GM21717 (cell line): Measurements from ENCODE around the gene KRT81.
"Not testable (repeated sequence)": the region's sequence is repeated elsewhere in the genome, so short reads cannot be mapped to it uniquely, and the experiment has no call there.

Source experiments
- ATAC-seq: cut with Tn5 transposase; IDR thresholded peaks from one replicate; pipeline ENCODE4 v1.9.1; 2021; ENCODE audit warnings: mild to moderate bottlenecking, moderate library complexity; ENCODE audit not compliant: unreplicated experiment

Gene KRT81

DNA sequence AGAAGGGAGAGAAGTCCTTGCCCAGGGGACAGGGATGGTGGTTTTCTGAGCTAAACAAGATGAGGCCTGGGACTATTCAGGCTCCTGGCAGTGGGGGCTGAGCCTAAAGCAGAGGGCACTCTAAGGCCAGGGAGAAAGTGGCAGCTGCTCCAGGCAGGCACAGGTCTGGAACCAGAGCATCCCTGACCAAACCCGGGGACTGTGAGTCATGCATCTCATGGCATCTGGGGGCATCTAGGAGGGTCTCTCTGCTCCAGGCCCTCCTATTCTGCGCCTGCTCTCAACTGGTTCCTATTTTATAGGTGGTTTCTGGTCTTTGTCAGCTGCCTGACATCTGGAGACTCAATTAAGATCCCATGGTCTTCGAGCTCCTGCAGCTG lies 46.7 kb downstream of the KRT81 start:
- peak; percentile 5 for ATAC-seq

- ATAC-seq: peak; percentile 90
Measured at GRCh38 chr12:52243856-52244614, 47.3 kb downstream of the KRT81 start.

DNA sequence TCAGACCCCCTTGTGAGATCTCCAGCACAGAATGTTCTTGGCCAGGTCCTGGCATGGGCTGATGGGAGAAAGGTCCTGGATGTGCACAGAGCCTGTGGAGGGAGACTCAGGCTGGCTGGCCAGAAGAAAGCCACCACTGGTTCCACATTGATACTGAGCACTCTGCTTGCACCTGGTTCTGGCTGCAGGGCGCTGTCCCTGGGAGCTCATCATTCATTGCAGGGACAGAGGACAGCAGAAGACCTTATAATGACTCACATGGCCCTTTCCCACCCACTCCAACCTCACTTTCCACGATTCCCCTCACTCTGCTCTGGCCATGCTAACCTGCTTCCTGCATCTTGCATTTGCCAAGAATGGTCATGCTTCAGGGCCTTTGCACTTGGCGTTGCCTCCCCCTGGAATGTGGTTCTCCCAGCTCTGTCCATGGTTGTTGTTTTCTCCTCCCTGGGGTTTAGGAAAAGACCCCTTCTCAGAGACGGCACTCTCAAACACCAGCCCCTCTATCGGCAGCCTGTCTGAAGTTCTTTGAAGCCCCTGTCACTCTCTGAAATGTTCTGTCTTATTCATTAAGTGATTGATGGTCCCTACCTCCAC lies 48.0 kb downstream of the KRT81 start:
- no peak for ATAC-seq

DNA sequence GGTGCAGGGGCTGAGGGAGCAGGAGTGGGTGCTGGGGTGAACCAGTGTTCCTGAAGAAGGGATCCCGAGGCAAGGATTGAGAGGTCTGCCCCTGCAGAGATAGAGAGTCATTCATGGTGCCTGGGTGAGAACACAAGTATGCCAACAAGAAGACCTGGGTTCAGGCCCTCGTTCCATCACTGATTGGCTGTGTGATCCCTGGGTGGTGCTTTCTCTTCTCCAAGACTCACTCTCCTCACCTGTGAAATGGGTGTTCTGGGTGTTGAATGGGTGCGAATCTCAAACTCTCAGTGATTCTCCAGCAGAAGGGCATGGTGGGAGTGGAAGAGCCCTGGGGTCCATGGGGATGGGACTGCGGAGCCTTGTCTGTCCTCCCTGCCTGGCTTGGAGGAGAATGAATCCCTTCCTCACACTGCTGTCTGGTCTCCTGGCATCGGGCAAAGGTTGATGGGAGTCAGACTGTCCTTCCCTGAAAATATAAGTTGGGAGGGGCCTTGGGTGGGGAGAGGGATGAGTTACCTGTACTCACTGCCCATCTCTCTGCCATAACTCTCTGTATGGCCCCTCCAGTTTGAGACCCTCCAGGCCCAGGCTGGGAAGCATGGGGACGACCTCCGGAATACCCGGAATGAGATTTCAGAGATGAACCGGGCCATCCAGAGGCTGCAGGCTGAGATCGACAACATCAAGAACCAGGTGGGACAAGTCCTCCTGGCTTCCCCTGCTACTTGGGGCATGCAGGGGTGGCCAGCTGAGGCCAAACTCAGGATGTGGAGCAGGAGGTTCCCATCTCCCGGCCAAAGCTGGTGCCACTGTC lies 48.7 kb downstream of the KRT81 start:
- no peak for ATAC-seq

- no peak for ATAC-seq
Measured at GRCh38 chr12:52241205-52241842, 50.0 kb downstream of the KRT81 start.

GRCh38 chr12:52240247-52240646 lies 51.1 kb downstream of the KRT81 start:
- not testable (repeated sequence) for ATAC-seq

DNA sequence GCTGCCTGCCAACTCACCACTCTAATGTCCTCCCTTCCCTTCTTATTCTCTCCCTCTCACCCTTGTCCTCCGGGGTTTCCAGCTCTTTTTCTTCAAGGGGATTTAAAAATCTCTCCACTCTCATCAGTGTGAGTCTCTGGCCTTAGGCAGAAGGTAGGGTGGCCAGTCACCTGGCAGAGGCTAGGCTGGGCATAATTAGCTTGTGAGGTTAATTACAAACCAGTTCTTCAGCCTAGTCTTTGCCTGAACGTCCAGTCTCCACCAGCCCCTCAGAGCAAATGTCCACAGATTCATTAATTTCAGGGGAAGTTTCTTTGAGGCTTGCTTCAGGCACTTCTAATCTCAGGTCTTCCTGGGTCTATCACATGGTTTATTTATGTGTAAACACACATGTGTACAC lies 51.6 kb downstream of the KRT81 start:
- ATAC-seq: no peak

- no peak for ATAC-seq
Measured at GRCh38 chr12:52238916-52239646, 52.3 kb downstream of the KRT81 start.

DNA sequence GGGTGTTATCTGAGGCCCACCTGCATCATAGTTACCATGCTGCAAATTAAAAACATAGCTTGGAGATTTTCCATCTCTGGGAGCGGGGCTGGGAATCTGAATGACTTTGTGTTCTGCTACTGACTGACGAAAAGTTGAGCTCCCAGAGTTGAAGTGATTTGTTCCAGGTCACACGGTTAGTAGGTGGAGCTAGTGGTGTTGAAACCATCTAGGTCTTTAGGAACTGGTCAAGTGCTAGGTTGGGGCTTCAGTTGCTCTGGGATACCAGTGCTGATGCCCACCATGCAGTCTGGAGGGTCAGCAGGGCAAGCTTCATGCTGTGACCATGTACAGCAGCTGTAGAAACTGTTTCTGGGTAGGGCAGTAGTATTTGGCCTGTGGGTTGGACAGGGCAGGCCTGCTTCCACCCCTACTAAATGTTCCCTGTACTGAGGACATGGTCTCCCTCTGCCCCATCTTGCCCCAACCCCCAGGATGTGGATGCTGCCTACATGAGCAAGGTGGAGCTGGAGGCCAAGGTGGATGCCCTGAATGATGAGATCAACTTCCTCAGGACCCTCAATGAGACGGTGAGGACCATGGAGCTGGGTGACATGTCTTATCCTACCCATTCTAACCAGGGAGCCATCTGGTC lies 53.0 kb downstream of the KRT81 start:
- no peak for ATAC-seq

DNA sequence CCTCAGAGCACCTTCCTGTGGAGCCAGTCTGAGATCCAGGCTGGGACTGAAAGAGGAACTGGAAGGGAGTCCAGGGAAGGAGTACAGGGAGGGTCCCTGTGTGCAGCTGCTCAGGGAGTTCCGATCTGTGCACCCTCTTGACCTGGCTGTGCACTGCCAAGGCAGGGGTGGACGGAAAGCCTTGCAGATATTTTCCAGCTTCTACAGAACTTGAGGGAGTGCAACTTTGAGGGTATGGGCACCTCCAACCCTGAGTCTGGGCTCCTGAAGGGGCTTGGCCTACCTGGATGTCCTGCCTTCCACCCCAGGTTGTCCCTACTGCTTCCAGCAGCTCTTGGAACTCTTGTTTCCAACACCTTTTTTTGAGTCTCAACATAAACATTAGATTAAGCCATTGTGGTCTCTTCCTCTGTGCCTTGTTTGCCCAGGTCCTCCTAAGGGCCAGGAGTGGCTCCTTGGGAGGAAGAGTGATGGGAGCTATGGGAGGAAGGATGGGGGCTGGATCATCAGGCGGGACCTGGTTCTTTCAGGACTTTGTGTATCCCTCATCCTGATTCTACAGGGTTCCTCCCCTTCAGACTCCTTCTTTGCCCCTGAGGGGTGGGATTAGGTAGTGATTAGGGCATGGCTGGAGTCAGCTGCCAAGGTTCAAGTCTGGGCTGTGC lies 54.8 kb downstream of the KRT81 start:
- ATAC-seq: no peak
